Left lung (tissue), 10 donors: Measurements from ENCODE around the gene LAMA2. TPM values are rescaled to one million over a fixed set of nuclear protein-coding genes. Genes with fewer than 3 reads are reported as not detected.

Experiments
- ATAC-seq: fragments of 200-7000 bp; cut with Tn5 transposase; one replicate; pipeline ENCODE4 v1.9.1; 2020; ENCODE audit warnings: moderate library complexity
- DNase-seq, 4 donors: peaks; one replicate each; pipeline ENCODE4 v3.0.0-alpha.2; 2013 to 2020
- H3K27ac ChIP-seq, 2 donors: fragments of 200-600 bp; sonication (generic) in 1 of 2; one replicate each; pipeline versions ENCODE4 v1.5.0 to v1.8.0; 2020 to 2021
- H3K27me3 ChIP-seq, 2 donors: fragments of 200-600 bp; sonication (generic) in 1 of 2; one replicate each; pipeline versions ENCODE4 v1.5.0 to v1.8.0; 2020 to 2021
- H3K36me3 ChIP-seq, 2 donors: fragments of 200-600 bp; sonication (generic) in 1 of 2; one replicate each; pipeline versions ENCODE4 v1.5.0 to v1.8.0; 2020 to 2021
- H3K4me1 ChIP-seq, 2 donors: fragments of 200-600 bp; one replicate each; pipeline ENCODE4 v1.8.0; 2021
- H3K4me3 ChIP-seq, 2 donors: fragments of 200-600 bp; sonication (generic) in 1 of 2; one replicate each; pipeline versions ENCODE4 v1.5.0 to v1.8.0; 2020 to 2021; ENCODE audit warnings: mild to moderate bottlenecking in 1 of 2
- H3K9me3 ChIP-seq, 2 donors: fragments of 200-600 bp; sonication (generic) in 1 of 2; one replicate each; pipeline versions ENCODE4 v1.5.0 to v1.8.0; 2020 to 2021
- CTCF ChIP-seq, 2 donors: fragments of 200-600 bp; sonication (generic) in 1 of 2; IDR thresholded peaks; one replicate each; pipeline versions ENCODE4 v1.5.0 to v1.8.0; 2021; ENCODE audit warnings: antibody characterized with exemption in 2 of 2
- intact Hi-C, 2 donors: fragments of 100-400 bp; cut with DNase I; formaldehyde crosslinking; loops; one replicate each; pipeline versions ENCODE4 v1.11.2 to v1.14.2; 2022
- polyA plus RNA-seq, 6 donors: library from polyadenylated mRNA; unstranded; fragments of 120-200 nt; gene quantifications; one replicate each; pipeline ENCODE4 v1.2.1, GENCODE V29; 2013; ENCODE audit not compliant: insufficient read length in 6 of 6
- total RNA-seq, 2 donors: library from RNA; stranded (reverse); fragmentation: NEBNext Ultra II Directional; extraction: Animal tissue kit (Norgen Biotek cat#: 25700); gene quantifications; one replicate each; pipeline ENCODE4 v1.2.1, GENCODE V29; 2021
- donor health status: DM: no; HTN: yes; CAD: no.
- donor health status: DM: no; HTN: no; CAD: no.

Gene LAMA2
- total and polyA plus RNA-seq, 8 donors, result 32.7 to 91.7 (median 64.7) TPM

- intact Hi-C loops, result no loop called here
- Histone ChIP-seq H3K4me3 (no peak overlapping the region), H3K27me3 (no peaks in the 10 kb centered on the region), H3K27ac (no peak overlapping the region), H3K9me3 (no peaks in the 10 kb centered on the region), H3K36me3 (no peaks in the 10 kb centered on the region), H3K4me1 (no peaks in the 10 kb centered on the region)
- DNase-seq, result no peak
- TF ChIP-seq CTCF (IDR thresholded peaks at IDR 0.05), result no peak
- no peak for ATAC-seq
These were observed 455.7 kb downstream of the LAMA2 start for GRCh38 chr6:129338683-129339082.

- Histone ChIP-seq H3K9me3 (no peaks in the 10 kb centered on the region), H3K4me1 (no peaks in the 10 kb centered on the region), H3K27ac (no peak overlapping the region), H3K27me3 (no peaks in the 10 kb centered on the region), H3K36me3 (no peaks in the 10 kb centered on the region), H3K4me3 (no peak overlapping the region)
- DNase-seq (peak in 1 of 4 donors; percentile 4), ATAC-seq (no peak)
- no peak for TF ChIP-seq CTCF (IDR thresholded peaks at IDR 0.05)
- intact Hi-C loops, result no loop called here
These were observed 458.0 kb downstream of the LAMA2 start for GRCh38 chr6:129340983-129341382.

GRCh38 chr6:129342243-129342642 lies 459.3 kb downstream of the LAMA2 start:
- Histone ChIP-seq H3K36me3 (no peaks in the 10 kb centered on the region), H3K4me3 (no peak overlapping the region), H3K27ac (no peak overlapping the region), H3K27me3 (no peaks in the 10 kb centered on the region), H3K4me1 (no peaks in the 10 kb centered on the region), H3K9me3 (no peaks in the 10 kb centered on the region)
- ATAC-seq, result no peak
- TF ChIP-seq CTCF (IDR thresholded peaks at IDR 0.05), result no peak
- DNase-seq, result peak in 2 of 4 donors; percentile 25 to 31
- intact Hi-C loops, result no loop called here

- no peak for DNase-seq
- H3K36me3 ChIP-seq, result no peaks in the 10 kb centered on the region
- no peaks in the 10 kb centered on the region for H3K9me3 ChIP-seq
- H3K27ac ChIP-seq, result no peak overlapping the region
- TF ChIP-seq CTCF (IDR thresholded peaks at IDR 0.05), result no peak
- ATAC-seq, result no peak
- H3K4me1 ChIP-seq, result no peaks in the 10 kb centered on the region
- H3K27me3 ChIP-seq, result no peaks in the 10 kb centered on the region
- no peak overlapping the region for H3K4me3 ChIP-seq
- intact Hi-C loops, result no loop called here
These were observed 459.9 kb downstream of the LAMA2 start for GRCh38 chr6:129342796-129343195.

- no peak for ATAC-seq
- Histone ChIP-seq H3K4me3 (no peak overlapping the region), H3K27me3 (no peaks in the 10 kb centered on the region), H3K9me3 (no peaks in the 10 kb centered on the region), H3K27ac (no peak overlapping the region), H3K36me3 (no peaks in the 10 kb centered on the region), H3K4me1 (no peaks in the 10 kb centered on the region)
- DNase-seq, result no peak
- intact Hi-C loops, result no loop called here
- no peak for TF ChIP-seq CTCF (IDR thresholded peaks at IDR 0.05)
These were observed 461.4 kb downstream of the LAMA2 start for GRCh38 chr6:129344379-129344778.
